GM21381 (cell line): ENCODE data around the gene RNF4.
A peak's percentile ranks its signal among the peaks of the same experiment; 100 is the strongest.
"Not testable (repeated sequence)": the region's sequence is repeated elsewhere in the genome, so short reads cannot be mapped to it uniquely, and the experiment has no call there.

Experiments used
- ATAC-seq: cut with Tn5 transposase; IDR thresholded peaks from one replicate; pipeline ENCODE4 v1.9.1; 2021; ENCODE audit warnings: mild to moderate bottlenecking, moderate library complexity; ENCODE audit not compliant: unreplicated experiment

Gene RNF4

DNA sequence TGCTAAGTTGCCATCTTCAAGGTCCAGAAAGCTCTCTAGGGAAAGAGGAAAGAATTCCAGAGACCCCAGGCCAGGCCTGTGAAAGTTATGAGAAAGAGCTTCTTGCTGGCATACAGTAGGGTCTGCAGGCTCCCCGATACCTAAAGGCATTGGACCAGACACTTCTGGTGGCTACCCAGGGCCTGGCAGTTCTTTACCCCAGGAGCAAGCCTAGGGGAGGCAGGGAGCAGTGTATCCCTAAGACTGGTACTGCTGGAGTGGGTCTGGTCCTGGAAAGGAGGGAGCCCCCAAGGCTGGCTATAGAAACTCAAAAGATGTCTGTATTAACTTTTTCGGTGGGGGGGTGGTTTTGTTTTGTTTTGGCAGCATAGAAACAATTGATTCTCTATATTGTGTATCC lies 47.7 kb downstream of the RNF4 start:
- ATAC-seq = no peak

DNA sequence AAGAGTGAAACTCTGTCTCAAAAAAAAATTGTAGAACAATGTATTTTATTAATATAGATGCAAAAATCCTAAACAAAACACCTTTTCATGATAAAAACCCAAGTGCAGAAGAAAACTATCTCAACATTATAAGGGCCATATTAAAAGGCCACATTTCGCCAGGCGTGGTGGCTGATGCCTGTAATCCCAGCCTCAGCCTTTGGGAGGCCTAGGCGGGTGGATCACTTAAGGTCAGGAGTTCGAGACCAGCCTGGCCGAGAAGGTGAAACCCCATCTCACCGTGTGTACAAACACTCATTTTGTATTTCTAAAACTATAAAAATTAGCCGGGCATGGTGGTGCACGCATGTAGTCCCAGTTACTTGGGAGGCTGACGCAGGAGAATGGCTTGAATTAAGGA lies 57.7 kb downstream of the RNF4 start:
- no peak for ATAC-seq

DNA sequence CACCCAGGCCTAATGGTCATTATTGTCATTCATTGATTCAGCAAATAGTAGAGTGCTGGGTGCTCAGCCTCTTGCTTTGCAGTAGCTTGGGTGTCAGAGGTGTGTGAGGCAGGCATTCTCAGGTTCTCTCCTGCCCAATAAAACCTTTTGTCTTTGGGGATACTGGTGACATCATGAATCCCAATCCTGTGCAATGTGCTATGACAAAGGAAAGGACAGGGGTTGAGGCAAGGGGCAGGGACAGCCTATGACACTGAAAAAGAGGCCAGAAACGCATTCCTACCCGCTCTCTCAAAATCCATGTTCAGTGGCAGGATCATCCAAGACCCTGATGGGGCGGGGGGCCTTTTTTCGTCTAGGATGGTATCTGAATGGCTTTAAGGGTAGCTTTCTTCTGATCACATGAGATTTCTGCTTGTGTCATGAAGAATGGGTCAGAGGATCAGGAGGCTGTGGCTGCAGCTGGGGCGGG lies 66.0 kb downstream of the RNF4 start:
- no peak for ATAC-seq

DNA sequence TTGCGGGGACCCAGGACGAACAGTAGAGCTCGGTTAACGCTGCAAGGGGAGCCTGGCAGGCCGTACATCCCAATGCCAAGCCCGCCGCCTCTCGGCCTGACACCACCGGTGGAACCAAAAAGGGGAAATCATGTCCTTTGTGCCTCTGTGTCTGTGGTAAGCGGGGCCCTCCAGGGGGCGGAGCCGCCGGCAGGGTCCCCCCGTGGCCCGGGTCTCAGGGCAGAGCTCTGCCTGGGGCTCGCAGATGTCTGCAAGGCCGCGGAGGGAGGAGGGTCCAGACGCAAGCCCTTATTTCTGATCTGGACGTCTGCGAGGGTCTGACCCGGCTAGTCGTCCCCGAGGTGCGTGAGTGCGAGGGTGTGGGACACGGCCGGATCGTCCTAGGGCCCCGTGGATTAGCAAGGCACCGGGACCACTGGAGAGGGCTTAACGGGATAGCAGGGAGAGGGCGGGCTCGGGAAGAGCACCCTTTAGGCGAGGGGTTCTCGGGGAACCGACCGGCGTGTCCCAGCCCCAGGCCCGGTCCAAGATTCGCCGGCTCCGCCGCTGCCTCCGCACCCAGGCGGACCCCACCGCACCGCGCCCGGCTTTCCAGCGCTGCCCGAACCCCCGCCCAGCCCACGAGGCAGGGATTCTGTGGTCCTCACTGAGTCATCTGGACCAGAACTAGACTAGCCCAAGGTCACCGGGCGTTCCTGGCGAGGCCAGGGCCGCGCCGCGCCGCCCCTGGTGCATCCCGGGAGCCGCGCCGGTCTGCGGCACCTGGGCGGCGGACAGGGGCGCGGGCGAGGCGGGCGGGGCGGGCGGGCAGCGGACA lies 66.7 kb downstream of the RNF4 start:
- ATAC-seq = peak; percentile 6

DNA sequence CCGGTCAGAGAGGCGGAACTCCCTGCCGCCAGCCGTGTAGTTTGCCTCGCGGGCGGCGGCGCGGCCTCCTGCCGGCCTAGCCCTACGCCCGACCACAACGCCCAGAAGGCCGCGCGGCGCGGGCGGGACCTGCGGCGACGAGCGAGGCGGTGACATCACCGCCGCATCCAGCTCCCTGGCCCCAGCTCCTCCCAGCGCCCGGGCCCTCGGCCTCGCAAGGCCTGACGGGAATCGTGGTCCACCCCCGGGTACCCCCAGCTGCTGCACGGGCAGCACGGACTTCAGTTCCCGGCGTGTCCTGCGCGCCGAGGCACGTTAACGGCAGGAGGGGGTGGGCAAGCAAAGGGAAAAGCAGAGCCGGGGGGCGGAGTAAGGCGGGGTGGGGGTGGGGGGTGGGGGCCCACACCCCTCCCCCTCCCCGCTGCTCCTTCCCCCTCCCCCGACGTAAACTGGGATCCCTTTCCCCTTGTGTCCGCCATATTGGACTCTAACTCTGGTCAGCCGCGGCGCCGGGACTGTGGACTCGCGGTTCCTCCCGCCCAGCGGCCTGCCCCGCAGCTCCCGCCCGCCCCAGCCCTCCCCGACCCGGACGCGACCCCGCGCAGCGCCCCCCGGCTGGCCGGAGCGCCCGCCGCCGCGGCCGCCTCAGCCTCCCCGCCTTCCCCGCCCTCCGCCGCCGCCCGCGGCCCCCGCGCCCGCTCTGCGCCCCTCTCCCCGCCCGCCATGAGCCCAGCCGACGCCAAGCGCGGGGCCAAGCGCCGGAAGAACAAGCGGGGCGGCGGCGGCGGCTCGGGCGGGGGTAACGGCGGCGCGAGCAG lies 67.5 kb downstream of the RNF4 start, which contains the start of gene FAM193A:
Gene FAM193A, plus strand, starts transcription at position 455 of the 818 bp plus-strand sequence. Its CDS starts 269 bp downstream, at position 724.
- peak; percentile 84 for ATAC-seq

DNA sequence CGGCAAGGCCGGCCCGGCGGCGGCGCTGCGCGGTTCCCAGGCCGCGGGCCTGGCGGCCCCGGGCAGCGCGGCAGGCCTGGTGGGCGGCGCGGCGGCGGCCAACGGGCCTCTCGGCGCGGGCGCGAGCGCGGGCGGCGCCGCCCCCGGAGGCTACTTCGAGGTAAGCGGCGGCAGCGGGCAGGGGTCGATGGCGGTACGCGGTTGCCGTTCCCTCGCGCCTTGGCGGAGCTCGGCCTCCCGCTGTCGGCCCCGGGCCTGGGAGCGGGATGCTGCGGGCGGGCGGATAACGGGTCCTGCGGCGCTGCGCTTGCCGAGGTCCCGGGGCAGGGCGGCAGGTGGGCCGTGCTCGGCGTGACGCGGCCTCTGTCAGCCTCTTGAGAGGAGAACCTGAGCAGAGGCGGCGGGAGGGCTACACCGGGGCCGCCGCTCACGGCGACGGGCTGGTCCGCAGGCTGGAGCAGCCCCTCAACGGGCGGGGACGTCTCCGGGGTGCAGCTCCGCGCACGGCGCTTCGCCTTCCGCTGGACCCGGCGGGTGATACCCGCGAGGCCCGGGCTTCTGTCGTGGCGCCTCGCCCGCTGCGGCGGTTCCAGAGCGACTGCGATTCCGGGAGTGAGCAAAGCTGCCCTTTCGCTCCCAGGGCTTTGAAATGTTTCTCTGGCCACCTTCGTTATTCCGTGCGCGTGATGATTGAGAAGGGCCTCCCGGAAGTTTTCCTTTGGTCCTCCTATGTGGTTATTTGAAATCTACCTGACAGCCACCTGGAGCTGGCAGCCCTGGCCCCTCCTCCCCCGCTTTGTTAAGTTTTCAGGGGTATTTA lies 68.3 kb downstream of the RNF4 start:
- peak; percentile 18 for ATAC-seq

DNA sequence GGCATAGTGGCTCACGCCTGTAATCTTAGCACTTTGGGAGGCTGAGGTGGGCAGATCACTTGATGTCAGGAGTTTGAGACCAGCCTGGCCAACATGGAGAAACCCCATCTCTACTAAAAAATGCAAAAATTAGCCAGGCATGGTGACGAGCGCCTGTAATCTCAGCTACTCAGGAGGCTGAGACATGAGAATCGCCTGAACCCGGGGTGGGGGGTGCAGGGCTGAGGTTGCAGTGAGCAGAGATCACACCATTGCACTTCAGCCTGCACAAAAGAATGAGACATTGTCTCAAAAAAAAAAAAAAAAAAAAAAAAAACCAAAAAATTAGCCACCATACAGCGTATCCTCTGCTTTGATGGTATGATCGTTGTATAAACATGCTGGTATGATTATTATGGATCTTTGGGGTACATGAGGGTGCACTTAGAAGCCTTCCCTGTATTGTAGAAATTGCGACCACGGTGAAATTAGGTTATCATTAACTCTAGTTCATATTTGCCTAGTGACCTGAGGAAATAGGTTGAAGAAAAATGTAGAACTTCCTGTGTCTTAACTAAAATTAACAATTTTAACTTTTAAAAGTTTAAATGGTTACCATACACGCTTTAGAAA lies 74.8 kb downstream of the RNF4 start:
- not testable (repeated sequence) for ATAC-seq

DNA sequence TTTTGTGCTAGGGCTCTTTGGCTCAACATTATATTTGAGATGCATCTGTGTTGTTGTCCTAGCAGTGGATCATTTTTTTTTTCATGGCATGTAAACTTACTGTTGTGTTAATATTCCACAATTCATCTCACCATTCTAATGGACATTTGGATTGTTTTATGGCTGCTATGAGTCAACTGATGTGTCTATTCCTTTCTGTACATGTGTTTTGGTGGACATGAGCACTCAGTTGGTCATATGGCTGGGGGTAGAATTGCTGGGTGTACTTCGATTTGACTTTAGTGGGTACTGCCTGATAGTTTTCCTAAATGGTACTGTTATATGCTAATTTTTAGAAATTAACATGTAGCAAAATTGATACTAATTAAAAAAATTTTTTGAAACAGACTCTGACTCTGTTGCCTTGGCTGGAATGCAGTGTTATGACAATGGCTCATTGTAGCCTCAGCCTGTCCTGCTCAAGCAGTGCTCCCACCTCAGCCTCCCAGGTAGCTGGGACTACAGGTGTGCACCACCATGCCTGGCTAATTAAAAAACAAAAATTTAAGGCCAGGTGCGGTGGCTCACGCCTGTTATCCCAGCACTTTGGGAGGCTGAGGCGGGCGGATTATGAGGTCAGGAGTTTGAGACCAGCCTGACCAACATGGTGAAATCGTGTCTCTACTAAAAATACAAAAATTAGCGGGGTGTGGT lies 76.6 kb downstream of the RNF4 start:
- no peak for ATAC-seq

DNA sequence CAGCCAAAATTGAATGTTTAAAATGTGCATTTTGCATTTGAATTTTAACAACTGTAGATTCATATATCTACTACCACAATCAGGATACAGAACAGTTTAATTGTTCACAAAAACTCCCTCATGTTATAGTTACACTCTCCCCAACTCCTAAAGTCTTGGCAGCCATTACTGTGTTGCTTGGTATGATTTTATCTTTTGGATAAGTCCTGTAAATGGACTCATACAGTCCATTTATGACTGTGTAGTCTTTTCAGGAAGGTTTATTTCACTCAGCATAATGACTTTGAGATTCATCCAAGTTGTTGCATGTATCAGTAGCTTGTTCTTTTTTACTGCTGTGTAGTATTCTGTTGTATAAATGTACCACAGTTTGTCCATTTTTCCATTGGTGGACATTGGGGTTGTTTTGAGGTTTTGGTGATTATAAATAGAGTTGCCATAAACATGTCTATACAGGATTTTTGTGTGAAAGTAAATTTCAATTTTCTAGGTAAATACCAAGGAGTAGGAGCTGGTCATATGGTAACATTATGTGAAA lies 77.4 kb downstream of the RNF4 start:
- ATAC-seq = no peak

DNA sequence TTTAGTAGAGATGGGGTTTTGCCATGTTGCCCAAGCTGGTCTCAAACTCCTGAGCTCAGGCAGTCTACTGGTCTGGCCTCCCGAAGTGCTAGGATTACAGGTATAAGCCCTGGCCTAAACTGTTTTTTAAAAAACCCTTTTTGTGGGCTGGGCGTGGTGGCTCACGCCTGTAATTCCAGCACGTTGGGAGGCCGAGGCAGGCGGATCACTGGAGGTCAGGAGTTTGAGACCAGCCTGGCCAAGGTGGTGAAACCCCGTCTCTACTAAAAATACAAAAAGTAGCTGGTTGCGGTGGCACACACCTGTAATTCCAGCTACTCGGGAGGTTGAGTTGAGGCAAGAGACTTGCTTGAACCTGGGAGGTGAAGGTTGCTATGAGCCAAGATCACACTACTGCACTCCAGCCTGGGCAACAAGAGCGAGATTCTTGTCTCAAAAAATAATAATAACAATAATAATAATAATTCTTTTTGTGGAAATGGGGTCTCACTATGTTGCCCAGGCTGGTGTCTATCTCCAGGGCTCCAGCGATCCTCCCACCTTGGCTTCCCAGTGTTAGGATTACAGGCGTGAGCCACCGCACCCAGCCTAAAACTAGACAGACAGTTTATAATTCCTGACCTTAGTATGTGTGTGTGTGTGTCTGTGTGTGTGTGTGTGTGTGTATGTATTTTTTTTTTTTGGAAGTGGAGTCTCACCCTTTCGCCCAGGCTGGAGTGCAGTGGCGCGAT lies 78.2 kb downstream of the RNF4 start:
- ATAC-seq = not testable (repeated sequence)

DNA sequence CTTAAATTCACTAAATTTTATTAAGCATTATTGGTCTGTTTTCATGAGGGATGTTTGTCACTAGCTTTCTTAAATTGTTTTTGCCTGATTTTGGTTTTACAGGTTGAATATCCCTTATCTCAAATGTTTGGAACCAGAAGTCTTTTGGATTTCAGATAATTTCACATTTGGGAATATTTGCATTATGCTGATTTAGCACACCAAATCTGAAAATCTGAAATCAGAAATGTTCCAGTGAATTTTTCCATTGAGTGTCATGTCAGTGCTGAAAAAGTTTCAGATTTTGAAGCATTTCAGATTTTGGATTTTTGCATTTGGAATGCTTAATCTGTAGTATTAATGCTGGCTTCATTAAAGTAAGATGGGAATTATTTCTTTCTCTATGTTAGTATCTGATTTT lies 82.2 kb downstream of the RNF4 start:
- no peak for ATAC-seq

DNA sequence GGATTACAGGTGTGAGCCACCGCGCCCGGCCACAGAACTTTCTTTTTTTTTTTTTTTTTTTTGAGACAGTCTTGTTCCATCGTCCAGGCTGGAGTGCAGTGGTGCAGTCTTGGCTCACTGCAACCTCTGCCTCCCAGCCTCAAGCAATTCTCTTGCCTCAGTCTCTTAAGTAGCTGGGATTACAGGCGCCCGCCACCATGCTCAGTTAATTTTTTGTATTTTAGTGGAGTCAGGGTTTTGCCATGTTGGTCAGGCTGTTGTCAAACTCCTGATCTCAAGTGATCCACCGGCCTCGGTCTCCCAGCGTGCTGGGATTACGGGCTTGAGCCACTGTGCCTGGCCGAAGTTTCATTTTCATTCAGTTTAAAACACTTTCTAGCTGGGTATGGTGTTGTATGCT lies 83.9 kb downstream of the RNF4 start:
- ATAC-seq = no peak

DNA sequence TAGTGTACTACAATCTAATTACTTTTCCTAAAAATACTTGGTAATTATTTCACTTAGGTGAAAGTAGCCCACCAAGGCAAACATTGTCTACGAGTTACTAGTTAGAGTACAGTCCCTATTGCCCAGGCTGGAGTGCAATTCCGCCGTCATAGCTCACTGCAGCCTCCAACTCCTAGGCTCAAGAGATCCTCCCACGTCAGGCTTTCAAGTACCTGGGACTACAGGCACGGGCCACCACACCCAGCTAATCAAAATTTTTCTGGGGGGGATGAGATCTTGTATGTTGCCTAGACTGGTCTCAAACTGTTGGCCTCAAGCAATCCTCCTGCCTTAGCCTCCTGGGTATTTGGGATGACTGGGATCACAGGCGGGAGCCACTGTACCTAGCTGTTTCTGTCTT lies 89.4 kb downstream of the RNF4 start:
- no peak for ATAC-seq

DNA sequence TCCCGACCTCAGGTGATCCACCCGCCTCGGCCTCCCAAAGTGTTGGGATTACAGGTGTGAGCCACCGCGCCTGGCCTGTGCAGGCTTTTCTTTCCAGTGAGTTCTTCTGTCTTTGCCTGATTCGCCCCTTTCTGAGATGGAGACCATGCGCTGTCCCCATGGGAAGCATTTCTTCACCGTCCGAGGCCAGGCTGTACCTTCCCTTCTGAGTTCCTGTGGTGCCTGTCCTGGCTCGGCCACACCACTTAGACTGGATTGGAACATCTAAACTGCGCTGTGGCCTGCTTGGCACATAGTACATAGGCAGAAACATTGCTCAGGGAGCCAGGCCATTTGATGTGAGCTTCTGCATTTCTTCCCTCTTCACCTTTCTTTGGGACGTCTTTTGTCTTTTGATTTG lies 91.3 kb downstream of the RNF4 start:
- no peak for ATAC-seq
